IPS-18c (cell line): ENCODE data around the gene DCTN3.

Experiments
- H3K4me3 ChIP-seq: 2 replicates; pipeline ENCODE4 v1.7.0; 2013; ENCODE audit warnings: low read depth, mild to moderate bottlenecking, low read length, moderate library complexity; ENCODE audit not compliant: insufficient read depth
- H3K9me3 ChIP-seq: one replicate; pipeline ENCODE4 v1.6.1; 2013; ENCODE audit warnings: mild to moderate bottlenecking, low read length, moderate library complexity; ENCODE audit not compliant: control insufficient read depth, insufficient read depth

Gene DCTN3

DNA sequence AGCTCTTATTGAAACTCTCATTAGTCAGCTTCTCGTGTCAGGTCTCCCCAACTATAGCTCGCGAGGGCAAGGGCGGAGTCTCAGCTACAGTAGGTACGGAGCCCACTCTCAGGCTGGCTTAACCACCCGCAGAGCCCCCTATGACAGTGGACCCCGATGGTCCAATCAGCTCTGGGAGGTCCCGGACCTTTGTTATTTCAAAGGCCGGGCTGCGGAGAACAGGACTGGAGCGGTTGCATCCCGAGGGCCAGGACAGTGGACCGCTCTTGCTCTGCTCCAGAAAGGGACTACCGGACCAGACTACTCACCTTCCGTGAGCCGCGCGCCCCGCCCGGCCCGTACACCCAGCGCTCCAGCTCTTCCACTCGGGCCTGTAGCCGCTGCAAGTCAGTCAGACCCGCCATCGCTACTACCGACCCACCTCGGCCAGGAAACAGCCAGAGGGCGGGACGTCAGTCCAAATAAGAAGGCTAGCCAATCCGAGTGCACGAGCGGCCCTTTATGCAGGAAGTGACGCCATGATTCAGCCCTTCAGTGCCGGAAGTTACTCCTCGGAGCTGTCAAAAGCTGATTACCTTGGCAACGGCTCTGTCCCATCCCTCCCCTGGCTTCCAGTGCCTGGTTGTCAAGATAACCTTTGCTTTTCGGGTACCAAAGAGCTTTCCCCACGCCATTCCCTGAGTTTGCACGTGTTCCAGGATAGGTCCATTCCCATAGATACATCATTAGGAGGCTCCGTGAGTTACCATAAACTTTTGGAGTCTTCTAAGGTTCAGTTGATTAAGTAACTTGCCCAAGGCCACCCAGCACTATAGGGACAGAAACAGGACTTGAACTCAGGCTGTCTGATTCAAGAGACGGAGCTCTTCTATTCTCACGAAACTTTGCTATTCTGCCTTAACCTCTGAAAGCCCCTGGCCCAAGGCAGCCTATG, at the start of gene DCTN3:
DCTN3 (minus strand) TSS at position 435 of the 934 bp plus-strand sequence; CDS start at position 404, 31 bp downstream.
- H3K9me3 ChIP-seq: peaks cover 2% of the 10 kb centered on the region
- H3K4me3 ChIP-seq: peak within 1 kb of the TSS; percentile 73

DNA sequence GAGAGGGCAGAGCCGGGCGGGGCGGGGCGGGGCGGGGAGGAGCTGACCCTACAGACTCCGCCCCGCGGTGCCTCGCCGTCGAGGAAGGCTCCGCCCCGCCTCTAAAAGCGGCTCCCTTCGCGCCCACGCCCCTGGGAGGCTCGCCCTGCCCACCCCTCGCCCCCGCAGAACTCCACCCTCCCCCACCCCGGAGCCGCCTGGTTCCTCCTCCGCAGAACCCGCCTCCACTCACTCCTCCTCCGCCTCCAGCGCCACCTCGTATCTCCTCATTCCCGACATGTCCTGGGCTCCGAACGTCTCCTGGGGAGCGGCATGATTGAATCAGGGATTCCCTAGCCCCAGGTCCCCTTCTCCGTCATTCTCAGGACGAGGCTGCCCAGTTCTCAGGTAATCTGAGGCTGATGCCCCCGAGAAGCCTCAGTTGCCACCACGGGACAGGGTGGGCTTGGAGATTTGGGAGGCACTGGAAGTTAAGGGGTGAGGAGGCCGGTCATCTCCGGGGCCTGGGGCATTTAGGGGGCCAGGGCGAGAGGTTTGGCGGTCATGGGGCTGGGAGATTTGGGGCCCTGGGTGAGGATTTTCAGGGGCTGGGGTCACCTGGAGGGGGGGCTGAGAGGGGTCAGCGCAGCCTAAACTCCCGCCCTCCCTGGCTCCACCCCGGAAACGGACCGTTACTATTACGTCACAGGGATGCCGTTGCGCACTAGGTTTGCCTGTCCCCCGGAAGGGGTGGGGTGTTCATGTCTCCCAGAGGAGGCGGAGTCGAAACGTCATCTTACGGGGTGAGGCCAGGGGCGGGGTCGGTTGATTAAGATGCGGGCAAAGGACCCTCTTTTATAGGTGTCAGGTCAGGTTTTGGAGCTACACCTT, 45.3 kb upstream of the DCTN3 start:
- peak overlapping the region; percentile 85 for H3K4me3 ChIP-seq
- H3K9me3 ChIP-seq: peaks cover 2% of the 10 kb centered on the region

DNA sequence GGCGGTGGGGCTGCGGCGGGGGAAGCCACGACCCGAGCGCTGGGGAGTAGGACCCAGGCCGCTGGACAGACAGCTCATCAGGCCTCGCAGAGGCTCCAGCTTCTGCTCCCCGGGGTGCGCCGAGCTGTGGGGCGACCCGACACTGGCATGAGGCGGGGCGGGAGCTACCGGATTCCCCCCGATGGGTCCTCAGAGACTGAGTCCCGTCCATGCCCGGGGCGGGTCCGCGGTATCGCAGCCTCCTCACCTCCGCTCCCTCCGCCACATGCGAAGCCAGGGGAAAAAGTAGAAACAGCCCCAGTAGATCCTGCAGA, 44.7 kb upstream of the DCTN3 start:
- H3K4me3 ChIP-seq: peak overlapping the region; percentile 75

DNA sequence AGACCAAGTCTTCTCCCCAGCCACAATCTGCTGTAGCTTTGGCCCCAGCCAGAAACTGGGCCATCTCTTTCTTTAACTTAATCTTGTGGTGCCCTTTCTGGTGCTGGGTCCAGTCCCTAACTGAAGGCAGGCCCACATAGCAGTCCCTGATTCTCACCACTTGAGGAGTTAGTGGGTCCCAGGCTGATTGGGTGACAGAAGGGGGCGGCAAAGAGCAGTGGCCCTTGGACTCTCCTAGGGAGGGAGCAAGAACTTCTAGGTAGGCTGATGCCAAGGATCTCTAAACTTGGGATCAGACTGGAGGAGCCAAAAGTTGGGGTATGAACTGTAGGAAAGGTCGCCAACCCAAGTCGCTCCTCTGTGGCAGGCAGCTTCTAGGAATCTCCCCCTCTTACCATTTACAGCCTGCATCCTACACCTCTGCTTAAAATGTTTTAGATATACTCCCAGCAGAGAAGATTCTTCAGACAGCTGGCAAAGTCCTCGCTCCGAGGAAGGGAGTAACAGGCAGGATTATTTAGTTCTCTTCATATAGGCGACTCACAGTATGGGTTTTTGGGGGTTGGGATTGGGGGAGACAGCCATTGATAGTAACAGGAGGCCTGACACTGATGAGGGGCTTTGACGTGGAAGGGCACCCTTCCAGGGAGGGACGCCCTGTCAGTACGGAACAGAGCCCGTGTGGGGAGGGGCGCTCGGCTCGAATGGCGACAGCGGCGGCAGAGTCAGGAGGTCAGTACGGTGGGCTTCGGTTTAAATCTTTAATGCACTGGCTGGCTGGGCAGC, 44.2 kb upstream of the DCTN3 start:
- peaks cover 2% of the 10 kb centered on the region for H3K9me3 ChIP-seq

More for the DNA sequence above, 44.7 kb upstream of the DCTN3 start:
- peaks cover 2% of the 10 kb centered on the region for H3K9me3 ChIP-seq

DNA sequence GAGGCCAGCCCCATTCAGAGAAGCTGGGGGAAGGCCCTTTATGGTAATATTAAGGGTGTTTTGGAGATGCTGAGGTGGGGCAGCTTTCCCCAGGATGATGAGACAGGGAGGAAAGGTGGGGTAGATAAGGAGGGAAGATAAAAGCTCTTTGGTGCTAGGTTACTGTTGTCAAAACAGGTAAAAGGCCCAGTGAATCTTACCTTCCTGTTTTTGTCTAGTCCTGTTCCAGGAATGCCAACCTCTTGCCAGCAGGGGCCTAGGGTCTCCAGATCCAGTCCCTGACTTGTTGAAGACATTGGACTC, 43.0 kb upstream of the DCTN3 start:
- Histone ChIP-seq H3K4me3 (no peak overlapping the region), H3K9me3 (peaks cover 2% of the 10 kb centered on the region)

More for the DNA sequence above, 44.2 kb upstream of the DCTN3 start:
- H3K4me3 ChIP-seq: peak overlapping the region; percentile 75

DNA sequence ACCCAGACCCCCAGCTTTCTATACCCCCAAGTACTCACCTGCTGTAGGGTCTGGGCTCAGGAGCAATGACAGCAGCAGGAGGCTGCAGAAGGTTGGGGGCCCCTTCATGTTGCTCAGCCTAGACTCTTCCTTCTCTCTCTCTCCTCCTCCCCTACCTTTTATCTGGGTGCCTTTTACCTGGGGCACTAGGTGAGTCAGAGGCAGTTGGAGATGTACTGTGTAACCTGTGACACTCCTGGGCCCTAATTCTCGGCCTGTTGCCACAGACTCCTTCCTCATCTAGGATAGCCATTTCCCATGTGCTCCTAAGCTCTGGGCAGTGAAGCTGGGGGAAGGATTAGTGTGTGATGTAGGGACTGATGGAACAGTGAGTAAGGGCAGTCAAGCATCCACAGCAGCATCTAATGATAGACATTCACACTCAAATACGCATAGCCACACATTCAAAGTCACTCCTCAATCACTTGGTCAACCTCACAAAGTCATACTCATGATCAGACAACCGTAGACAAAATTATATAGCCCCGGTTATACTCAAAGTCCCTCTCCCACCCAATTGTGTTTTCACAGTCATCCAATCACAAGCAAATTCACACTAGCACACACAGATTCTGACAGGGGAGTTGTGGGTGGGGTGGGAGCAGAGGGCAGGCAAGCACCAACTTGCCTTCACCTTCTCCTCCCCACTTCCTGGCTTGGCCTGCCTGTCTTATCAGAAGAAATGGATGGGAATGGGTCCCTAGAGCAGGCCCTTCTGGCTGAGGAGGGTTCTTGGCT, 42.4 kb upstream of the DCTN3 start, which contains the start of gene CCL27:
CCL27 (minus strand) TSS at position 132 of the 777 bp plus-strand sequence; CDS start at position 108, 24 bp downstream.
- Histone ChIP-seq H3K9me3 (peaks cover 2% of the 10 kb centered on the region), H3K4me3 (no peak within 1 kb of the TSS)

DNA sequence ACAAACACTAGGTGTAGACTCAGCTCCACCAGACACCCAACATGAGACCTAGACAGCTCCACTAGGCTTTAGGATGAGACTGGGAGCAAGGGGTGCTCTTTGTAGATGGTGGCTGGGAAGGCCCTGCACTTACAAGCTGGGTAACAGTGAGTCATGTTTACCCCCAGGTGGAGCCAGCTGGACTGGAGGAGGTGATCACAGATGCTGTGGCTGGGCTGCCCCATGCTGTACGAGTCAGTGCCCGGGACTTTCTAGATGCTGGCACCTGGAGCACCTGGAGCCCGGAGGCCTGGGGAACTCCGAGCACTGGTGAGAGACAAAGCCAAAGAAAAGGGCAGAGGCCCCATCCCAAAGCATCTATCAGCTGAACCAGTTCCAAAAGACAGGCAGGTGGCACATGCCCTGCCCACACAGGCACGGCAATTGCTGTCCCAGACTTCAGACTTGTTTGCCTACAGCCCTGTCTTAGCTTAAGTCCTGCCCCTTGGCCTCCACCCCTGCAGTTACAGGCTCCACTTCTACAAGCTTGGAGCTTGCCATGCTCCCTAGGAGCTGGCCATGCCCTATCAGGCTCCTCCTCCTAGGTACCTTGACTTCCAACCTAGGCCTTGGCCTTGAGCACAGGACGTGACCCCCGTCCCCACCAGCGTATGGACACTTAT, 39.4 kb upstream of the DCTN3 start:
- no peaks in the 10 kb centered on the region for H3K9me3 ChIP-seq
- no peak overlapping the region for H3K4me3 ChIP-seq

DNA sequence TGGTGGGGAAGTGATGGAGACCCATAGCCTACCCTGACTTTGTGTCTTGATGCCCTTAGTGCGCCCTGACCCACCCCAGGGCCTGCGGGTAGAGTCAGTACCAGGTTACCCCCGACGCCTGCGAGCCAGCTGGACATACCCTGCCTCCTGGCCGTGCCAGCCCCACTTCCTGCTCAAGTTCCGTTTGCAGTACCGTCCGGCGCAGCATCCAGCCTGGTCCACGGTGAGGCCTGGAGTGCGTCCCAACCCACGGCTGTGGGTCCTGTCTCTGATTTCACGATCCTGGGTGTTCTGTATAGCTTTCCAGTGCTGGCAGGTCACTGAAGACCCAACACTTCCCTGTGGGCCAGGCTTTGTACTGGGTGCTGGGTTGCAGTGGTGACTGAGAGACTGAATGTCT, 38.2 kb upstream of the DCTN3 start:
- Histone ChIP-seq H3K4me3 (no peak overlapping the region), H3K9me3 (peaks cover 2% of the 10 kb centered on the region)

DNA sequence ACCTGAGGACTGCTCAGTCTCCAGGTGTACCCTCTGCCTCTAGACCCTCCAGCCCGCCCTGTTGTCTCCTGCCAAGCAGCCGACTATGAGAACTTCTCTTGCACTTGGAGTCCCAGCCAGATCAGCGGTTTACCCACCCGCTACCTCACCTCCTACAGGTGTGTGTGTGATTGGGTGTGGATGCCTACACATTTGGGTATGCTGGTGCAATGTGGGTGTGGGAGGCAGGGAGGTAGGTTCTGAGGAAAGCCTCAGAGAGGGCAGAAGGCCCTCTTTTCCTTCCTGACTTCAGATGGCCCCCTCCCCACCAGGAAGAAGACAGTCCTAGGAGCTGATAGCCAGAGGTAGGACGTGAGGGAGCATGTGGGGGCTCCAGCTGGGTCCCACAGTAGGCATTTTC, 36.7 kb upstream of the DCTN3 start:
- Histone ChIP-seq H3K4me3 (no peak overlapping the region), H3K9me3 (peaks cover 2% of the 10 kb centered on the region)

DNA sequence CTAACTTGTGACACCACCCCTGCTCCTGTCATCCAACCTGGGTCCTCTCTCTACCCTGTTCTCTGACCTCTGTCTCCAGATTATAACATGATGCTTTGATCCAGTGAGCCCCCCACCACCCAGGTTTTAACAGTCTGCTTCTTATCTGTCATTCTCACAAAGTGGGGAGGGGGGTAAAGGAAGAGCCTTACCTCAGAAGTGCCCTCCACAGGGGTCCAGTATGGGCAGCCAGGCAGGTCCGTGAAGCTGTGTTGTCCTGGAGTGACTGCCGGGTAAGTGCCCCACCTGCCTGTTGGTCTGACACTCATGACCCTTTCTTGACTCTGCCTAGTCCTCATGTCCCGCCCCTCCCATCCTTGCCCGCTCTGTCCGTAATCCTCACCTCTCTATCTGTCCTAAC, 35.1 kb upstream of the DCTN3 start:
- Histone ChIP-seq H3K4me3 (no peak overlapping the region), H3K9me3 (peaks cover 2% of the 10 kb centered on the region)

DNA sequence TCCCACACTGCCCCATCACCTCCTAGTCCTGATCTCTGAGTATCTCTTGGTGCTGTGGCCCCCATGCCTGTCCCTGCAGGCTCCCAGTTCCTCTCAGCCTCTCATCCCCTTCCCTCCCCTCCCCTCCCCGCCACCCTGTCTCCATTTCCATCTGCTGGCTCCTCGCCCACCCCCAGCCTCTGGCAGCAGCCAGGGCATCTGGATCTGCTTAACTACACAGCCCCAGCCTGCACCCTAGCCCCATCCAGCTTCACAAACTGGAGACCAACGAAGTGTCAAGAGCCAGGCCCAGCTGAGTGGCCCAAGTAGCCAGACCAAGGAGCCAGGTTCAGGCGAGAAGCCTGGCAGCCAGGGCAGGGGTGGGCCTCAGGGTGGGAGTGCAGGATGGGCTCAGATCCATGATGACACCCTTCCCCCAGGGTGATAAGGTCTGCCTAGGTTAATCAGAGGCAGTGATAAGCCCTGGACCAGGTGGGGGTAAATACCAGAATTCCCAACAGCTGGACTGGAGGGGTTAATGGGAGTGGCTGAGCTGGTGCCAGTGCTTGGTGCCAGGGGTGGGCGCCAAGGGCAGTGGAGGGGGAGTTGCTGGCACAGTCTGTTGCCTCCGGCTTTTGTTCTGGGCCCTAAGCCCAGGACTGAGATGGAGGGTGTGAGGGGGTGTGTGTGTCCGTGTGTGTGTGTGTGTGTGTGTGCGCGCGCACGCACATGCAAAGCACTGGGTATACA, 34.2 kb upstream of the DCTN3 start:
- H3K4me3 ChIP-seq: no peak overlapping the region

DNA sequence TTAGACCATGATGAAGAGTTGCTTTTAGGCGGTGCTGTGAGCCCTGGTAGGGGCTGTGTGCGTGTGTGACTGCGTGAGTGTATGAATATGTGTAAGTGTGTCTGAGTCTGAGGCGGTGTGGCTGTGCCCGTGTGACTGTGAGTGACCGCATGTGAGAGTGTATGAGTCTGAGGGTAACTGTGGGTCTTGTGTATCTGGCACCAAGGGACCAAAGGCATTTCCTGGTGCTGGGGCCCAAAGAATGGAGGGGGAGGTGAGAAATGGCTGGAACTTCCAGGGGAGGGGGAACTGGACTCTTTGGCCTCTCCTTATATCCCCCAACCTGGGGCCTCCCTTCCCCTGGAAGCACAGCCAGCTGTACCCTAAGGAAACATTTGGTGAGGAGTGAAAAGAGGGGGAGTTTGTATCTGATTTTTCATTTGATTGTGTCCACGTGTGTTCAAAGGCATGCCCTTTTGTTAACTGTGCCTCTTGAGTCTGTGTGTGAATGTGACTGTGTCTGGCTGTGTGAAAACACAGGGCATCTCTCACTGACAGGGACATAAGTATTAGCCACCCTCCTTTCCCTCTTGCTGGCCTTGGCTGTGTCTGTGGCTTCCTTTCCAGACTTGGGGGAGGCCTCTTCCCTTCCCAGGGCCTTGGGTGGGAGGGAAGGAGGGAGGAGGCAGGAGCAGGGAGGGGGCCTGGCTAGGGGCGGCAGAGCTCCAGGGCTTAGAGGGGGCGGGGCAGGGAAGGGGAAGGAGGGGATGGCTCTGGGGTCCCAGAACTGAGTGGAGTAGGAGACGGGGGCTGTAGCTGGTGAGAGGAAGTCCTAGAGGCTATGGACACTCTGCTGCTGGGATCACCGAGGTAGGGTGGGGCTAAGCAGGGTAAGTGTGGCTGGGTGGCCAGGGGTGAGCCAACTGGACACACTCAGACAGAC, 33.1 kb upstream of the DCTN3 start:
- H3K9me3 ChIP-seq: peaks cover 2% of the 10 kb centered on the region
- no peak overlapping the region; the same call in 1 of the 2 replicates for H3K4me3 ChIP-seq

More for the DNA sequence above, 34.2 kb upstream of the DCTN3 start:
- peaks cover 2% of the 10 kb centered on the region for H3K9me3 ChIP-seq

DNA sequence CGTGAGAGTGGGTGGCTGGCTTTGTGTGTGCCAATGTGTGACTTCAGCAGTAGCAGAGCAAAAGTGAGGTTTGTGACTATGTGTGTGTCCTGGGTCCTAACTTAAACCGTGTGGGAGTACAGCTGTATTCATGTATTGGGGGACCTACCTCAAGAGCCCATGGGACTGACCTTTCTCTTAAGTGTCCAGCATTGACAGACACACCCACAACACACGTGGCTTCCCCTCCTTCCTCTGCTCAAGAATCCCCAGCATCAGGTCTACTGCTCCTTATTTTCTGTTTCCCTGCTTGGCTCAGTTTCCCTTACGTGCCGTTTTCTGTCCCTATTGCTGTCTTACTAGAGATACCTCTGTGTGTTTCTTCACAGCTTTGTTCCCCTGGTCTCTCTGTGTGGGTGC, 32.3 kb upstream of the DCTN3 start:
- no peak overlapping the region; the same call in 1 of the 2 replicates for H3K4me3 ChIP-seq

DNA sequence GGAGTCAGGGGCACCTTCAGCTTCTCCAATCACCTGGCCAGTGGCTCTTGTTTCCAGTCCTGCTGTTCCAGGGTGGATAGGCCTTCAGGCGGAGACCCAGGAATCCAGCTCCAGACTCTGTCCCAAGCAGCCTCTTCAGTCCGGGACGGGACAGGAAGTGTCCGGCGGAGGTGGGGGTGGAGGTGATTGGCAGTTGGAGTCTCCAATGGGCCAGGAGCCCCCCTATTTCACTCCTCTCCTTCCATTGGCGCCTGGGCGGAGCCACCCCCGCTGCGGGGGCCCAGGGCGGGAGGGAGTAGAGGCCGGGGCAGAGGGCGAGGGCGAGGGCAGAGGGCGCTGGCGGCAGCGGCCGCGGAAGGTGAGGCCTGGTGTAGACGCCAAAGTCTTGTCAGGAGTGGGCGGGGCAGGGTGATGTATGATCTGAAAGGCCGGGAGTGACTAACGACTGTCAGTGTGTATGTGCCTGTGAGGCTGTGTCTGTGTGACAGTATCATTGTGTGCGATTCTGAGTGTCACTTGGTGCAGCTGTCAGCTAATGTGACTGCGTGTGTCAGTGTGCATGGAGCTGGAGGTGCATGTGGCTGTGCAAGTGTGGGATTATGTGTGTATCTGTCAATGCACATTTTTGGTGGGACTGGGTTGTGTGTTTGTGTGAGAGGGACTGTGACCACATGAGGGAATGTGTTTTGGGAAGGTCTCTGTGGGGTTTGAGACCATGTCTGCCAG, 31.7 kb upstream of the DCTN3 start, which contains the start of gene IL11RA:
IL11RA (plus strand) TSS at position 310 of the 726 bp plus-strand sequence. CDS start 3,033 bp downstream, outside the sequence.
- peaks cover 2% of the 10 kb centered on the region for H3K9me3 ChIP-seq
- peak within 1 kb of the TSS; percentile 48; the same call in 1 of the 2 replicates for H3K4me3 ChIP-seq

More for the DNA sequence above, 32.3 kb upstream of the DCTN3 start:
- peaks cover 2% of the 10 kb centered on the region for H3K9me3 ChIP-seq
